ENCODE measurements around the gene FAM47E.

The FAM47E gene

DNA sequence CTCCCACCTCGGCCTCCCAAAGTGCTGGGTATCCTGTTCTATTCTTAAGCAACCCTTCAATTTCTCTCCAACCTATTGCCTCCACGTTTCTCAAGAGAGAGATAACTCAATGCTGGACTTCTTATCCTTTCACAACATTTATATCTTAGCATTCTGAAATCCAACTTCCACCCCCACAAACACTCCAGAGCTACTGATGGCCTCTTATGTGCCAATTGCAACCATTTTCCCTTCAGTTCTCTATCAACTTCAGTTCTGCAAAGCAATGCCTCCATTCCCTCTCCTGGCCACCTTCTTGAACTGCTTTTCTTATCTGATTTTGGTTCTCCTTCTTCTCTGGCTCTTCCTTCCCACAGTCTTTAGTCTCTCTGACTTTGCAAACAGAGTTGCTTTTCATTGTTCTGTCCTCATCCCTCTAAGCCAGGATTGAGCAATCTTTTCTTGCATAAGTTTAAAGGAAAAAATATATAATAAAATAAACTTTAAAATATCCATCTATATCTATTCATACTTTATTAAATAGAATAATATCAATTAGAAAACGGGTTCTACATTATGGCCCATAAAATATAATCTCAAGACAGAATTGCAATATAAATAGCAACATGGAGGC, 51.4 kb downstream of the FAM47E start:
- DNase-seq: no peak

DNA sequence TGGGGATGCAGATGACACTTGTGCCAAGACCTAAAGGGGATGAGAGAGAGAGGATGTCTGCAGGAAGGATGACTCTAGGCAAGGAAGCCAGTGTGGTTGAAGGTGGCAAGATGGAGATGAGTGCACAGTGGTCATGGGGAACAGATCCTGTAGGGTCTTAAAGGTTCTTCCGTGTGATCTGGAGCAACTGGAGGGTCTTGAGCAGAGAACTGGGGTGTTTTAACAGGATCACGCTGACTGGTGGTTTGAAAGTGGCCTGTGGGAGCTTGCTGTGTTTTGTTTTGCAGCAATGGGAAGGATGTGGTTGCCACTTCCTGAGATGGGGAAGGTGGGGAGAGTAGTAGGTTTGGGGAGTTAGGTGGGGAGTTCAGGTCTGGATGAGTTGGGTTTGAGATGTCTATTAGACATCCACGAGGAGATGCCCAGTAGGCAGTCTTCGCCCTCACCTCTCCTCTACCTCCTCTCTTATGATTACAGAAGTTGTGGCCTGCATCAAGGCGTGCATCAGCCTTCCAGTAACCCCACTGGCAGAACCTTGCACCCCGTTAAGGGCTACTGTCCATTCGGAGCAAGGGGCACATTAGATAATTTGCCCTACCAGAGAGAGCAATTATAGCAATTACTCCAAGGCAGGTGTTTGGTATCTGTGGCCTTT, 53.6 kb downstream of the FAM47E start:
- DNase-seq: no peak

GRCh38 chr4:76305971-76306881, 54.7 kb downstream of the FAM47E start, which contains the start of gene STBD1:
TSS of gene STBD1 (plus strand) at chr4:76306733. CDS start at chr4:76306770, 37 bp downstream.
- DNase-seq: peak; percentile 39

GRCh38 chr4:76306882-76307659, 55.5 kb downstream of the FAM47E start:
- DNase-seq: peak; percentile 63

- no peak for DNase-seq
Observed at GRCh38 chr4:76307660-76308014, 56.1 kb downstream of the FAM47E start.

- no peak for DNase-seq
Observed at GRCh38 chr4:76308548-76308947, 57.0 kb downstream of the FAM47E start.

DNA sequence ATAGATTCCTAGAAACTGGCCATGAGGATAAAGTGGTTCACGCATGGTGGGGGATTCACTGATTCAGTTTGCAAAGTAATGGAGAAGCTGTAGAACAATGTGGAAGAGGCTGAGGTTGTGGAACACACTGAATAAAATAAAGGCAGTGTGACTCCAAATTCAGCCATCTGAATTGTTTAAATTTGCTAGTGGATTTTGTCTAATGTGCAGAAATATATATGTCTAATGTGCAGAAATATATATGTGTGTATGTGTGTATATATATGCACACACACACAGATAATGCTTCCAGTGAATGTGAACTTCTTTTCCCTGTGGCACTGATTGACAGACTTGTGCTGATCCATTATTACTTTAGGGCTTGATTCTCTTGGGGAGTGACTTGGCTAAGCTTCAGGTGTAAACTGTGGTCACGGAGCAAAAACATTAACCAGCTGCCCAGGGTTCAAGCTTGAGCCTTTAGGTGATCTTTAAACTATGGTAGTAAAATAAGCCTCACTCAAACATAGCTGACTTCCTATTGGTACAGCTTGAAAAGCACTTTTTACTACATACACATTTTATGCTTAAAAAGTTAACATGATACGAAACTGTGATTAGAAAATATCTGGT, 58.5 kb downstream of the FAM47E start:
- DNase-seq: no peak

- no peak for DNase-seq
Observed at GRCh38 chr4:76310683-76311082, 59.2 kb downstream of the FAM47E start.

DNA sequence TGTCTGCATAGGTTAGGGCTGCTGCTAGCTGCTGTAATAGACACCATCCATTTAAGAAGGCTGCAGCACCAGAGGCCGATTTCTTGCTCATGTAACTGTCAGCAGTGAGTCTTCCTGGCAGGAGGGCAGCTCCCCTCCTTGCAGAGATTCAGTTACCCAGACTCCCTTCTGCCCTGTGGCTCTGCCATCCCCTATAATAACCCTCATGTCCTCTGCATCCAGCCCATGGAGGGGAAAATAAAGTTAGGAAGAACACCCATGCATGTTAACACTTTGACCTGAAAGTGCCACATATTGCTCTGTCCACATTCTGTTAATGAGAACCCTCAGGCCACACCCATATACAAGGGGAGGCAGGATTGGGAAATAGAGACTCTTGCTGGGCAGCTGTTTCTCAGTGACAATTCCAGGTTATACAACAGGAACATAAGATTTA, 60.4 kb downstream of the FAM47E start:
- DNase-seq: no peak

DNA sequence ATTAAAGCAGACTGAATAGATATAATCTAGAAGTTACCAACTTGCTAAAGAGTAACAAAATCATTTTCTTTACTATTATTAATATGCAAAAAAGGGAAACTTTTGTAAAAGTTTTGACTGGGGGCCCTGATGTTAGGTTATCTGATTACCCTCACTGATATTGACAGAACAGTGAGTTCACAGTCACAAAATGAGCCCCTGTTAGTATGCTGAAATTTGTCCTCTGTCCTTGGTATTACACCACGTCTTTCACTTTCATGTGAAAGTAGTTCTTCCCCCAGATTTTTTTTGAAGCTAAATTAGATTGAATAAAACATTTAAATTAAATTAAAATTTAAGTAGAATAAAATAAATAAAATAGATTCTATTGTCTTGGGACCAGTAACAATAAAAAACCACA, 60.9 kb downstream of the FAM47E start:
- DNase-seq: no peak

DNA sequence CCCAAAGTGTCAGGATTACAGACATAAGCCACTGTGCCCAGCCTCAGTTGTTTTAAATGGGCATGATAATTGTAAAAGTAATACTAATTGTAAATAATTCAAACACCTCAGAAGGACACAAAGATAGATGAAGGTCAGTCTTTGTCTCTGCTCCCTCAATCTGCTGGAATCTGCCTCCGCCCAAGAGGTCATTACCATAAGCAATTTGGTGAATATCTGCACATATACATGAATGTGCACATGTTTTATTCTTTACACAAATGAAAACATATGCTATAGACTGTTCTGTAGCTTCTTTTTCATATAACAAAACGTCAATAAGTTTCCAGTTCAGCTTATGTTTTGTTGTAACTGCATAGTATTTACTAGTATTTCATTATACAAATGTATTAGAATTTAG, 62.0 kb downstream of the FAM47E start:
- no peak for DNase-seq

- no peak for DNase-seq
Observed at GRCh38 chr4:76315267-76315918, 63.9 kb downstream of the FAM47E start.

- DNase-seq: no peak
Observed at GRCh38 chr4:76316131-76316530, 64.6 kb downstream of the FAM47E start.

DNA sequence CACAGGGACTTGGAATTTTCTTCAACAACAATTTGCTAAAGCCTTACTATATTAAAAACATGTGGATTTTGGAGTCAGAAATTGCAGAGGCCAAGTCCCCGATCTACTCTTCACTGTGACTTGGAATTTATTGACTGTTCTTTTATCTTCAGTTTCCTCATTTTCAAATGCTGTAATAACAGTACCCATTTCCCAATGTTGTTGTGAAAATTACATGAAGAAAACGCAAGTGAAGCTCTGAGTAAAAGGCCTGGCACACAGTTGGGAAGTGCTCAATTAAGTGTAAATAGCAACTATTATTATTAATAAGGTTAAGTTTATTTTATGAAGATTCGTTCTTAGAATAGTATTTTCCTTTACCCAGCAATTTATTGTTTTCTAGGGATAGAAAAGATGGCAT, 70.7 kb downstream of the FAM47E start:
- DNase-seq: no peak

- DNase-seq: no peak
Observed at GRCh38 chr4:76325072-76325471, 73.6 kb downstream of the FAM47E start.

GRCh38 chr4:76326515-76326914, 75.0 kb downstream of the FAM47E start:
- no peak for DNase-seq

All from hematopoietic multipotent progenitor cell treated with erythropoietin and hydrocortisone succinate and interleukin-3 and kit ligand, for 8 days (in vitro differentiated cells).